ENCODE results near the gene YWHAB.

YWHAB gene

DNA sequence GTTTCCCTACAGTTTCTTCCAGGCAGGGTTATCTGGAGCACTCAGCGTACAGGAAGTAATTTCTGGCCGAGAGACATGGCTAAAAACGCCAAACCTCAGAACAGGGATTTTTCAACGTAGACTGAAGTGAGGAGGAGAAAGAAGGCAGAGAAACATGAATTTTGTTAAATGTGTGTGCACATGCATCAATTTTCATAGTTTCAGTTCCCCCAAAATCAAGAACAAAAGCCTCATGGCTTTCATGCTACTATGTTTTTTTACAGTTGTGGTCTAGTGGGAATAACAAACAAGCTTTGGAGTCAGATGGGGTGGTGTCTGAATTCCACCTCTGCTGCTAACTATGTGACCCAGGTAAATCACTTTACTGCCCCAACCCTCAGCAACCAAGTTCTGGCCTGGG is 69.8 kb downstream of the YWHAB start:
- DNase-seq (ENCODE audit: low read depth): no peak

DNA sequence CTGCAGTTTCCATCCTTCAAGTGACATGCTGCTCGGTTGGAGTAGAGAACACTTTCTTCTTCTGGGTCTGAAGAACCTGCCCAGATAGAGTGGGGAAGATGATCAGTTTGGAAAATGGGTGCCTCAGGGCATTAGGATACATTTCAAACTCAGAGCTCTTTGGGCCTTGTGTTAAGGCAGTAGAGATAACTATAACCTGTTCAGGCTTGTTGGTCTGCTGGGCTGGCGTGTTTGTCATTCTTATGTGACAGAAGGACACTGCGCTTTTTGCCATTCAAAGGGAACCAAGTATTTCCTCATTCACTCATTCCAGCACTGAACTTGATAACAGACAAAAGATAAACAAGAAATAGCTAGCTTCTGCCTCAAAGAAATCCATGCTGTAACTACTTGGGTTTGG is 70.9 kb downstream of the YWHAB start:
- no peak for DNase-seq (ENCODE audit: low read depth)

All from activated T-cell treated with anti-CD3 and anti-CD28 coated beads for 24 hours (primary cell).